Suprapubic skin (tissue), 4 donors: Measurements from ENCODE around the gene USO1. TPM values are rescaled to one million over a fixed set of nuclear protein-coding genes. Genes with fewer than 3 reads are reported as not detected.

Source experiments
- DNase-seq, 2 donors: peaks; one replicate each; pipeline ENCODE4 v3.0.0-alpha.2; 2019; ENCODE audit warnings: low spot score in 2 of 2
- H3K27ac ChIP-seq: fragments of 200-600 bp; sonication (generic); one replicate; pipeline ENCODE4 v1.5.1; 2019
- H3K27me3 ChIP-seq: fragments of 200-600 bp; sonication (generic); one replicate; pipeline ENCODE4 v1.5.1; 2019
- H3K36me3 ChIP-seq: fragments of 200-600 bp; sonication (generic); one replicate; pipeline ENCODE4 v1.5.1; 2019
- H3K4me1 ChIP-seq: fragments of 200-600 bp; sonication (generic); one replicate; pipeline ENCODE4 v1.5.1; 2019
- H3K4me3 ChIP-seq: fragments of 200-600 bp; sonication (generic); one replicate; pipeline ENCODE4 v1.5.1; 2019; ENCODE audit warnings: mild to moderate bottlenecking
- H3K9me3 ChIP-seq: fragments of 200-600 bp; sonication (generic); one replicate; pipeline ENCODE4 v1.5.1; 2019
- EP300 ChIP-seq: sonication (generic); formaldehyde crosslinking; IDR thresholded peaks from one replicate; pipeline ENCODE4 v1.6.1; 2017; ENCODE audit warnings: antibody characterized with exemption
- POLR2A ChIP-seq, 2 donors: fragments of 450-650 bp; IDR thresholded peaks; one replicate each; pipeline ENCODE4 v1.6.1; 2017; ENCODE audit warnings: antibody characterized with exemption in 2 of 2, mild to moderate bottlenecking in 2 of 2, moderate library complexity in 2 of 2
- POLR2AphosphoS5 ChIP-seq, 3 donors: sonication (generic); formaldehyde crosslinking; IDR thresholded peaks; one replicate each; pipeline ENCODE4 v1.6.1; 2017; ENCODE audit warnings: antibody characterized with exemption in 3 of 3
- WGBS: methylation state at CpG from one replicate; pipeline ENCODE4 v1.1.5; 2018; 5-methylcytosine and 5-hydroxymethylcytosine counted together
- total RNA-seq, 4 donors: library from RNA; depleted of rRNA; stranded (reverse); fragments of >200 nt; gene quantifications; one replicate each; pipeline ENCODE4 v1.1.0, GENCODE V29; 2016
- TF ChIP-seq, protein P1 (sequence below), 2 donors: fragments of 200-600 bp in 1 of 2; fragments of 450-650 bp in 1 of 2; sonication (generic) in 1 of 2; IDR thresholded peaks; one replicate each; pipeline ENCODE4 v1.5.1; 2016 to 2019; ENCODE audit warnings: antibody characterized with exemption in 2 of 2, mild to moderate bottlenecking in 1 of 2, moderate library complexity in 1 of 2

The USO1 gene
- total RNA-seq, 4 donors from 2014 or later = 46.8 to 61.1 (median 55.2) TPM

DNA sequence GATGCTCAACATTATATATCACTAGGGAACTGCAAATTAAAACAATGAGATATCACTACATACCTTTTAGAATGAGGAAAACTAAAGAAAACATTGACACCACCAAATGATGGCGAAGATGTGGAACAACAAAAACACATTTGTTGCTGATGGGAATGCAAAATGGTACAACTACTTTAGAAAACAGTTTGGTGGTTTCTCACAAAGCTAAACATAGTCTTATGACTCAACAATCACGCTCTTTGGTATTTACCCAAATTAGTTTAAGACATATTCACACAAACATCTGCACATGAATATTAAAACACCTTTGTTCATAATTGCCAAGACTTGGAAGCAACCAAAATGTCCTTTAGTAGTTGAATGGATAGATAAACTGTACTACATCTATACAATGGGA, 53.2 kb downstream of the USO1 start:
- TF ChIP-seq POLR2AphosphoS5 (IDR thresholded peaks at IDR 0.05) (no peak), EP300 (no peak), POLR2A (IDR thresholded peaks at IDR 0.05) (no peak)
- TF ChIP-seq, protein P1, sequence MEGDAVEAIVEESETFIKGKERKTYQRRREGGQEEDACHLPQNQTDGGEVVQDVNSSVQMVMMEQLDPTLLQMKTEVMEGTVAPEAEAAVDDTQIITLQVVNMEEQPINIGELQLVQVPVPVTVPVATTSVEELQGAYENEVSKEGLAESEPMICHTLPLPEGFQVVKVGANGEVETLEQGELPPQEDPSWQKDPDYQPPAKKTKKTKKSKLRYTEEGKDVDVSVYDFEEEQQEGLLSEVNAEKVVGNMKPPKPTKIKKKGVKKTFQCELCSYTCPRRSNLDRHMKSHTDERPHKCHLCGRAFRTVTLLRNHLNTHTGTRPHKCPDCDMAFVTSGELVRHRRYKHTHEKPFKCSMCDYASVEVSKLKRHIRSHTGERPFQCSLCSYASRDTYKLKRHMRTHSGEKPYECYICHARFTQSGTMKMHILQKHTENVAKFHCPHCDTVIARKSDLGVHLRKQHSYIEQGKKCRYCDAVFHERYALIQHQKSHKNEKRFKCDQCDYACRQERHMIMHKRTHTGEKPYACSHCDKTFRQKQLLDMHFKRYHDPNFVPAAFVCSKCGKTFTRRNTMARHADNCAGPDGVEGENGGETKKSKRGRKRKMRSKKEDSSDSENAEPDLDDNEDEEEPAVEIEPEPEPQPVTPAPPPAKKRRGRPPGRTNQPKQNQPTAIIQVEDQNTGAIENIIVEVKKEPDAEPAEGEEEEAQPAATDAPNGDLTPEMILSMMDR (IDR thresholded peaks at IDR 0.05) = no peak
- no peaks in the 10 kb centered on the region for H3K27me3 ChIP-seq
- DNase-seq = no peak
- no peak overlapping the region for H3K4me3 ChIP-seq
- 95% methylated on average over 2 of the region's 2 CpGs for WGBS
- H3K9me3 ChIP-seq = no peaks in the 10 kb centered on the region
- H3K36me3 ChIP-seq = peaks cover 80% of the 10 kb centered on the region
- H3K4me1 ChIP-seq = no peaks in the 10 kb centered on the region
- H3K27ac ChIP-seq = no peak overlapping the region

DNA sequence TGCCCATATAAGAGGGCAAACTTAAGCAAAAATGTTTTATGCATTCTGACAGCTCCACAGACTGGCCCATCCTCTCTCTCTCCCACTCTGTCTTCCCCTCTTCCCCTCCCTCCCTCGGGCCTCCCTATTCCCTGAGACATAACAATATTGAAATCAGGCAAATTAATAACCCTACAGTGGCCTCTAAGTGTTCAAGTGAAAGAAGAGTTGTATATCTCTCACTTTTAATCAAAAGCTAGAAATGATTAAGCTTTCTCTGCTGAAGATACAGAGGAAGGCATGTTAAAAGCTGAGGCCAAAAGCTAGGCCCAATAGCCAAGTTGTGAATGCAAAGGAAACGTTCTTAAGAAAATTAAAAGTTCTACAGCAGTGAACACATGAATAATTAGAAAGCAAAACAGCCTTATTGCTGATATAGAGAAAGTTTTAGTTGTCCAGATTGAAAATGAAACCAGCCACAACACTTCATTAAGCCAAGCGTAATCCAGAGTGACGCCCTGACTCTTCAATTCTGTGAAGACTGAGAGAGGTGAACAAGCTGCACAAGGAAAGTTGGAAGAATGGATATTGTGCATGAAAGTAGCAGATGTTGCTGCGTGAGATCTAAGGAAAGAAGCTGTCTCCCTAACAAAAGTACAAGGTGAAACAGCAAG, 54.9 kb downstream of the USO1 start:
- Histone ChIP-seq H3K9me3 (no peaks in the 10 kb centered on the region), H3K36me3 (peaks cover 90% of the 10 kb centered on the region), H3K27me3 (no peaks in the 10 kb centered on the region), H3K4me3 (no peak overlapping the region), H3K4me1 (no peaks in the 10 kb centered on the region), H3K27ac (no peak overlapping the region)
- 90% methylated on average over 5 of the region's 5 CpGs for WGBS
- no peak for TF ChIP-seq EP300
- no peak for TF ChIP-seq POLR2AphosphoS5 (IDR thresholded peaks at IDR 0.05)
- no peak for TF ChIP-seq POLR2A (IDR thresholded peaks at IDR 0.05)
- TF ChIP-seq, protein P1 (IDR thresholded peaks at IDR 0.05) = no peak
- DNase-seq = no peak

DNA sequence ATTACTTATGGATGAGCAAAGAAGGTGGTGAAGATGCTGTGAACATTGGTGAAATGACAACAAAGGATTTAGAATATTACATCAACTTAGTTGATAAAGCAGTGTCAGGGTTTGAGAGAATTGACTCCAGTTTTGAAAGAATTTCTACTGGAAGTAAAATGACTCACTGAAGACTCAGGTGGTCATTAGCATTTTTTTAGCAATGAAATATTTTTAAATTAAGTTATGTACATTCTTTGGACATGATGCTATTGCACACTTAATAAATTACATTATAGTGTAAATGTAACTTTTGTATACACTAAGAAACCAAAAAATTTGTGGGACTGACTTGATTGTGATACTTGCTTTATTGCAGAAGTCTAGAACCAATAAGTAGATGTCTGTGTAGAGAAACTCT, 56.9 kb downstream of the USO1 start:
- H3K36me3 ChIP-seq = peaks cover 83% of the 10 kb centered on the region
- no peaks in the 10 kb centered on the region for H3K9me3 ChIP-seq
- no peak overlapping the region for H3K4me3 ChIP-seq
- DNase-seq = no peak
- H3K4me1 ChIP-seq = no peaks in the 10 kb centered on the region
- no peak overlapping the region for H3K27ac ChIP-seq
- TF ChIP-seq POLR2A (IDR thresholded peaks at IDR 0.05) (no peak), POLR2AphosphoS5 (IDR thresholded peaks at IDR 0.05) (no peak), EP300 (no peak)
- TF ChIP-seq, protein P1 (IDR thresholded peaks at IDR 0.05) = no peak
- H3K27me3 ChIP-seq = no peaks in the 10 kb centered on the region

DNA sequence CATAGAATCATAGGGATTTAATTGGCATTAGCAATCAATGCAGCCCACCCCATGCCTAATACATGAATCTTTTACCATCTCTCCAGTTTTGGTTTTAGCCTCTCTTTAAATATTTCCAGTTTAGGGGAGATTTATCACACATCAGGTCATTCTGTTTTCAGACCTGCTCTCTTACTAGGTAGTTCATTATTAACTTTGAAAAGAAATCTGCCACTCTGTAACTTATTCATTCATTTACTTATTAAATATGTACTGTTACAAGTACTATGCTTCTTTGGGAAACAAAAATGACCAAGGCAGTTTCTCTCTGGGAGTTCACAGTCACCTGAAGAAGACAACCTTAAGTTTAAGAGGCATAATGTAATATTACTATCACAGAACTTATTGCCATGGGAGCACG, 62.1 kb downstream of the USO1 start:
- no peak overlapping the region for H3K27ac ChIP-seq
- WGBS = 96% methylated on average over 1 of the region's 1 CpG
- H3K27me3 ChIP-seq = no peaks in the 10 kb centered on the region
- H3K9me3 ChIP-seq = no peaks in the 10 kb centered on the region
- TF ChIP-seq POLR2A (IDR thresholded peaks at IDR 0.05) (no peak), EP300 (no peak), POLR2AphosphoS5 (IDR thresholded peaks at IDR 0.05) (no peak)
- TF ChIP-seq, protein P1 (IDR thresholded peaks at IDR 0.05) = no peak
- H3K36me3 ChIP-seq = peaks cover 73% of the 10 kb centered on the region
- no peak overlapping the region for H3K4me3 ChIP-seq
- no peaks in the 10 kb centered on the region for H3K4me1 ChIP-seq
- no peak for DNase-seq

DNA sequence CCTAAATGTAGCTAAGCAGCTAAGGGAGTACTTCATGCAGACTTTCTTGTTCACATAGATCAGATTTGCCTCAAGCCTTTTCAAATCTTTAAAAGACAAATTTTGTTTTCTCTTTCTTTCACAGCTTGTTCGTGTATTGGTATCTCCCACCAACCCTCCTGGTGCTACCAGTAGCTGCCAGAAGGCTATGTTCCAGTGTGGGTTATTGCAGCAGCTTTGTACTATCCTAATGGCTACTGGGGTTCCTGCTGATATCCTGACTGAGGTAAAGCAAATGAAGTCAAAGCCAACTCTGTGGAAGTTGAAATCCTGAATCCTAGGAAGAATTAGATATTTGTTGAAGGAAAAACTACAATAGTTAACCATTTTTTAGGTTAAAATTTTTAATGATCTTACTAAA, 62.6 kb downstream of the USO1 start:
- Histone ChIP-seq H3K9me3 (no peaks in the 10 kb centered on the region), H3K36me3 (peaks cover 69% of the 10 kb centered on the region), H3K4me3 (no peak overlapping the region), H3K27ac (no peak overlapping the region), H3K4me1 (no peaks in the 10 kb centered on the region), H3K27me3 (no peaks in the 10 kb centered on the region)
- 73% methylated on average over 1 of the region's 1 CpG for WGBS
- TF ChIP-seq POLR2A (IDR thresholded peaks at IDR 0.05) (no peak), POLR2AphosphoS5 (IDR thresholded peaks at IDR 0.05) (no peak), EP300 (no peak)
- TF ChIP-seq, protein P1 (IDR thresholded peaks at IDR 0.05) = no peak
- DNase-seq = no peak
